Neural cell (in vitro differentiated cells): ENCODE data around the gene ZNF552. TPM values are rescaled to one million over a fixed set of nuclear protein-coding genes. Genes with fewer than 3 reads are reported as not detected.
"Not testable (repeated sequence)": the region's sequence is repeated elsewhere in the genome, so short reads cannot be mapped to it uniquely, and the experiment has no call there.

Experiments used
- H2AFZ ChIP-seq: fragments of 200-600, 300-800 bp; sonication (generic), shearing (Covaris generic); 2 replicates; pipeline ENCODE4 v1.6.0; 2014; ENCODE audit warnings: low read depth, mild to moderate bottlenecking, antibody characterized with exemption, low read length, moderate library complexity
- H3F3A ChIP-seq: fragments of 200-600 bp; shearing (Covaris generic); 2 replicates; pipeline ENCODE4 v1.6.1; 2016; ENCODE audit warnings: mild to moderate bottlenecking, moderate library complexity, mixed read lengths, antibody characterized with exemption, low read length; ENCODE audit not compliant: insufficient read depth, poor library complexity, severe bottlenecking
- H3K27ac ChIP-seq: fragments of 200-600, 300-800 bp; sonication (generic), shearing (Covaris generic); 2 replicates; pipeline ENCODE4 v1.5.1; 2014; ENCODE audit warnings: mild to moderate bottlenecking, low read length, moderate library complexity
- H3K27me3 ChIP-seq: fragments of 300-800, 200-600 bp; sonication (generic), shearing (Covaris generic); 2 replicates; pipeline ENCODE4 v1.6.0; 2014; ENCODE audit warnings: mild to moderate bottlenecking, low read depth, low read length, moderate library complexity; ENCODE audit not compliant: insufficient read depth
- H3K36me3 ChIP-seq: fragments of 300-800, 200-600 bp; sonication (generic), shearing (Covaris generic); 2 replicates; pipeline ENCODE4 v1.5.1; 2014; ENCODE audit warnings: mild to moderate bottlenecking, antibody characterized with exemption, low read length, moderate library complexity; ENCODE audit not compliant: insufficient read depth
- H3K4me2 ChIP-seq: fragments of 300-800, 200-600 bp; sonication (generic), shearing (Covaris generic); 2 replicates; pipeline ENCODE4 v1.6.0; 2014; ENCODE audit warnings: mild to moderate bottlenecking, low read length
- H3K4me3 ChIP-seq: fragments of 300-800, 200-600 bp; sonication (generic), shearing (Covaris generic); 2 replicates; pipeline ENCODE4 v1.5.1; 2014; ENCODE audit warnings: mild to moderate bottlenecking, low read length, moderate library complexity
- H3K79me2 ChIP-seq: fragments of 200-600 bp; shearing (Covaris generic); replicated peaks from 2 replicates; pipeline ENCODE4 v1.6.0; 2014; ENCODE audit warnings: mild to moderate bottlenecking, low read length, moderate library complexity; ENCODE audit not compliant: insufficient read depth
- H3K9ac ChIP-seq: fragments of 300-800, 200-600 bp; sonication (generic), shearing (Covaris generic); 2 replicates; pipeline ENCODE4 v1.6.1; 2016; ENCODE audit warnings: mild to moderate bottlenecking, low read length, mixed read lengths
- H3K9me2 ChIP-seq: fragments of 200-600 bp; shearing (Covaris generic); 2 replicates; pipeline ENCODE4 v1.6.1; 2016; ENCODE audit warnings: mild to moderate bottlenecking, low read length, mixed read lengths; ENCODE audit not compliant: insufficient read depth
- H3K9me3 ChIP-seq: fragments of 200-600, 300-800 bp; sonication (generic), shearing (Covaris generic); 2 replicates; pipeline ENCODE4 v1.6.1; 2016; ENCODE audit warnings: mild to moderate bottlenecking, mixed run types, low read length, moderate library complexity, mixed read lengths
- H4K20me1 ChIP-seq: fragments of 200-600 bp; shearing (Covaris generic); 2 replicates; pipeline ENCODE4 v1.6.1; 2016; ENCODE audit warnings: mild to moderate bottlenecking, mixed run types; ENCODE audit not compliant: insufficient read depth
- EP300 ChIP-seq: fragments of 450-650 bp; conservative IDR thresholded peaks from 2 replicates; pipeline ENCODE4 v1.6.1; 2014; ENCODE audit warnings: antibody characterized with exemption, mild to moderate bottlenecking, moderate library complexity; ENCODE audit not compliant: poor library complexity, severe bottlenecking
- EZH2 ChIP-seq: fragments of 200-600, 300-800 bp; shearing (Covaris generic), sonication (generic); IDR thresholded peaks from 2 replicates; pipeline ENCODE4 v1.6.1; 2014; ENCODE audit warnings: antibody characterized with exemption, low read length, borderline replicate concordance, mild to moderate bottlenecking; ENCODE audit not compliant: insufficient read depth, poor library complexity, severe bottlenecking
- MXI1 ChIP-seq: fragments of 450-650 bp; conservative IDR thresholded peaks from 2 replicates; pipeline ENCODE4 v1.6.1; 2014; ENCODE audit warnings: antibody characterized with exemption, mild to moderate bottlenecking; ENCODE audit not compliant: poor library complexity, severe bottlenecking
- POLR2AphosphoS5 ChIP-seq: IDR thresholded peaks from 2 replicates; pipeline ENCODE4 v1.6.1; 2012
- RAD21 ChIP-seq: fragments of 450-650 bp; conservative IDR thresholded peaks from 2 replicates; pipeline ENCODE4 v1.6.1; 2014; ENCODE audit warnings: antibody characterized with exemption, mild to moderate bottlenecking, moderate library complexity
- SMC3 ChIP-seq: fragments of 450-650 bp; conservative IDR thresholded peaks from 2 replicates; pipeline ENCODE4 v1.6.1; 2014; ENCODE audit warnings: antibody characterized with exemption, mild to moderate bottlenecking, moderate library complexity; ENCODE audit not compliant: poor library complexity
- TAF1 ChIP-seq: IDR thresholded peaks from 2 replicates; pipeline ENCODE4 v1.6.1; 2012; ENCODE audit warnings: low read depth
- polyA plus RNA-seq: library from polyadenylated mRNA; depleted of rRNA; stranded (reverse); fragments of >200 nt; gene quantifications from 2 replicates; pipeline ENCODE4 v1.2.3, GENCODE V29; 2014
- TF ChIP-seq, protein P1 (sequence below): fragments of 450-650 bp; IDR thresholded peaks from 2 replicates; pipeline ENCODE4 v1.5.1; 2014; ENCODE audit warnings: antibody characterized with exemption, mild to moderate bottlenecking, moderate library complexity; ENCODE audit not compliant: poor library complexity, severe bottlenecking
- TF ChIP-seq, protein P2 (sequence below): IDR thresholded peaks from 2 replicates; pipeline ENCODE4 v1.6.1; 2012; ENCODE audit warnings: borderline replicate concordance

The ZNF552 gene
- polyA plus RNA-seq, 1 donor from 2014 or later, result 8.8 TPM

DNA sequence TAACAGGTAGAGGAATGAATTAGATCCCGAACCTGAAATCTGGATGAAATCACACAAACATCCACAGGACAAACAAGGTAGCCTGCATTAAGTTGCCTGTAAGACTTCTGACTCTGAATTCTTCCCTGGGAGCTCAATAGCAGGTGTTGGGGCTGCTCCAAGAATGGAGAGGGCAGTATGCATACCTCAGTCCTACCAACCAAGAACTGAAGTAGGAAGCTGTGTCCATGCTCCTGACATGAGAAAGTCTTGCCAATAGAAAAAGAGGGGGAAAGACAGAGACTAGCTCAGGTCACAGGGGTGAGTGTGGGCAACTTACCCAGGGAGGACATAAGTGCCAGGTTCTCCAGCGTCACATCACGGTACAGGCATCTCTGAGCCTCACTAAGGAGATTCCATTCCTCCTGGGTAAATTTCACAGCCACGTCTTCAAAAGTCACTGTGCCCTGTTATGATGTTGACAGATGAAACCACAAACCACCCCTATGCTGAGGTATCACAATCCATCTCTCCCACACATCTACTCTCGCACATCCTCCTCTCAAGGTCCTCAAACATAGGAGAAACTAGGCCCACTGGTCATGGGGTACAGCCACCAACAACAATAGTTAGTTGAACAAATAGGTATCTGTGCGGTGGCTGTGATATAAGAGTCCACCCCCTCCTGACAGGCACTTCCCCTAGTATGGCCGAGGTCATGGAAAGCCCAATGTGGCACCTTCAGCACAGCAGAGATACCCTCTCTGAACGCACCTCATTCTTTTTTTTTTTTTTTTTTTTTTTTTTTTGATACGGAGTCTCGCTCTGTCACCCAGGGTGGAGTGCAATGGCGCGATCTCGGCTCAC, 1.5 kb downstream of the ZNF552 start:
- not testable (repeated sequence) for H4K20me1 ChIP-seq, H3K36me3 ChIP-seq, H3K9me3 ChIP-seq, H3K9ac ChIP-seq, H3K79me2 ChIP-seq, H3K27ac ChIP-seq, H3K27me3 ChIP-seq, H3F3A ChIP-seq, H2AFZ ChIP-seq, H3K4me2 ChIP-seq, H3K9me2 ChIP-seq
- peak overlapping the region; percentile 94 for H3K4me3 ChIP-seq

DNA sequence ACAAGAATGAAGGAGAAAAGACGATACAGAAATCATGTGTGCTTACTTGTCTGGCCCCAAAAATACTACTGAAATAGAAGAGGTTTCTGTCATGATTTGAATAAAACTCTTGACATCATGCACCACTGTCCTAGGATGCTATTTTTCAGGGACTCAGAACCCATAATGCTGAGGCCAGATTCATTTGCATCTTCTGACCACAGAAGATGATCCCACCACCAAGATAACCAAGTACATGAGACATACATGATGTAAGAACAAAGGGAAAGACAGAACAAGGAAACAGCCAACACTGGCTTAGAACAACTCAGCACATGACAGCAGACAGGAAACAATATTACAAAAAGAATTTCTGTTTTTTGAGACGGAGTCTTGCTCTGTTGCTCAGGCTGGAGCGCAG, 2.5 kb downstream of the ZNF552 start:
- H3K9me2 ChIP-seq, result no peaks in the 10 kb centered on the region
- H4K20me1 ChIP-seq, result no peaks in the 10 kb centered on the region
- peak overlapping the region; percentile 94 for H3K4me3 ChIP-seq
- peaks cover 9% of the 10 kb centered on the region for H3K79me2 ChIP-seq
- H3K36me3 ChIP-seq, result no peaks in the 10 kb centered on the region
- no peak overlapping the region for H3K27ac ChIP-seq
- H3K27me3 ChIP-seq, result no peaks in the 10 kb centered on the region
- H2AFZ ChIP-seq, result no peak overlapping the region
- no peak overlapping the region for H3K4me2 ChIP-seq
- no peaks in the 10 kb centered on the region for H3K9me3 ChIP-seq
- H3K9ac ChIP-seq, result no peak overlapping the region
- no peaks in the 10 kb centered on the region for H3F3A ChIP-seq
- TF ChIP-seq EP300 (no peak), MXI1 (no peak), TAF1 (no peak), RAD21 (no peak), POLR2AphosphoS5 (no peak), EZH2 (no peak), SMC3 (no peak)
- TF ChIP-seq, protein P1, sequence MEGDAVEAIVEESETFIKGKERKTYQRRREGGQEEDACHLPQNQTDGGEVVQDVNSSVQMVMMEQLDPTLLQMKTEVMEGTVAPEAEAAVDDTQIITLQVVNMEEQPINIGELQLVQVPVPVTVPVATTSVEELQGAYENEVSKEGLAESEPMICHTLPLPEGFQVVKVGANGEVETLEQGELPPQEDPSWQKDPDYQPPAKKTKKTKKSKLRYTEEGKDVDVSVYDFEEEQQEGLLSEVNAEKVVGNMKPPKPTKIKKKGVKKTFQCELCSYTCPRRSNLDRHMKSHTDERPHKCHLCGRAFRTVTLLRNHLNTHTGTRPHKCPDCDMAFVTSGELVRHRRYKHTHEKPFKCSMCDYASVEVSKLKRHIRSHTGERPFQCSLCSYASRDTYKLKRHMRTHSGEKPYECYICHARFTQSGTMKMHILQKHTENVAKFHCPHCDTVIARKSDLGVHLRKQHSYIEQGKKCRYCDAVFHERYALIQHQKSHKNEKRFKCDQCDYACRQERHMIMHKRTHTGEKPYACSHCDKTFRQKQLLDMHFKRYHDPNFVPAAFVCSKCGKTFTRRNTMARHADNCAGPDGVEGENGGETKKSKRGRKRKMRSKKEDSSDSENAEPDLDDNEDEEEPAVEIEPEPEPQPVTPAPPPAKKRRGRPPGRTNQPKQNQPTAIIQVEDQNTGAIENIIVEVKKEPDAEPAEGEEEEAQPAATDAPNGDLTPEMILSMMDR, result no peak
- TF ChIP-seq, protein P2, sequence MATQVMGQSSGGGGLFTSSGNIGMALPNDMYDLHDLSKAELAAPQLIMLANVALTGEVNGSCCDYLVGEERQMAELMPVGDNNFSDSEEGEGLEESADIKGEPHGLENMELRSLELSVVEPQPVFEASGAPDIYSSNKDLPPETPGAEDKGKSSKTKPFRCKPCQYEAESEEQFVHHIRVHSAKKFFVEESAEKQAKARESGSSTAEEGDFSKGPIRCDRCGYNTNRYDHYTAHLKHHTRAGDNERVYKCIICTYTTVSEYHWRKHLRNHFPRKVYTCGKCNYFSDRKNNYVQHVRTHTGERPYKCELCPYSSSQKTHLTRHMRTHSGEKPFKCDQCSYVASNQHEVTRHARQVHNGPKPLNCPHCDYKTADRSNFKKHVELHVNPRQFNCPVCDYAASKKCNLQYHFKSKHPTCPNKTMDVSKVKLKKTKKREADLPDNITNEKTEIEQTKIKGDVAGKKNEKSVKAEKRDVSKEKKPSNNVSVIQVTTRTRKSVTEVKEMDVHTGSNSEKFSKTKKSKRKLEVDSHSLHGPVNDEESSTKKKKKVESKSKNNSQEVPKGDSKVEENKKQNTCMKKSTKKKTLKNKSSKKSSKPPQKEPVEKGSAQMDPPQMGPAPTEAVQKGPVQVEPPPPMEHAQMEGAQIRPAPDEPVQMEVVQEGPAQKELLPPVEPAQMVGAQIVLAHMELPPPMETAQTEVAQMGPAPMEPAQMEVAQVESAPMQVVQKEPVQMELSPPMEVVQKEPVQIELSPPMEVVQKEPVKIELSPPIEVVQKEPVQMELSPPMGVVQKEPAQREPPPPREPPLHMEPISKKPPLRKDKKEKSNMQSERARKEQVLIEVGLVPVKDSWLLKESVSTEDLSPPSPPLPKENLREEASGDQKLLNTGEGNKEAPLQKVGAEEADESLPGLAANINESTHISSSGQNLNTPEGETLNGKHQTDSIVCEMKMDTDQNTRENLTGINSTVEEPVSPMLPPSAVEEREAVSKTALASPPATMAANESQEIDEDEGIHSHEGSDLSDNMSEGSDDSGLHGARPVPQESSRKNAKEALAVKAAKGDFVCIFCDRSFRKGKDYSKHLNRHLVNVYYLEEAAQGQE, result no peak

DNA sequence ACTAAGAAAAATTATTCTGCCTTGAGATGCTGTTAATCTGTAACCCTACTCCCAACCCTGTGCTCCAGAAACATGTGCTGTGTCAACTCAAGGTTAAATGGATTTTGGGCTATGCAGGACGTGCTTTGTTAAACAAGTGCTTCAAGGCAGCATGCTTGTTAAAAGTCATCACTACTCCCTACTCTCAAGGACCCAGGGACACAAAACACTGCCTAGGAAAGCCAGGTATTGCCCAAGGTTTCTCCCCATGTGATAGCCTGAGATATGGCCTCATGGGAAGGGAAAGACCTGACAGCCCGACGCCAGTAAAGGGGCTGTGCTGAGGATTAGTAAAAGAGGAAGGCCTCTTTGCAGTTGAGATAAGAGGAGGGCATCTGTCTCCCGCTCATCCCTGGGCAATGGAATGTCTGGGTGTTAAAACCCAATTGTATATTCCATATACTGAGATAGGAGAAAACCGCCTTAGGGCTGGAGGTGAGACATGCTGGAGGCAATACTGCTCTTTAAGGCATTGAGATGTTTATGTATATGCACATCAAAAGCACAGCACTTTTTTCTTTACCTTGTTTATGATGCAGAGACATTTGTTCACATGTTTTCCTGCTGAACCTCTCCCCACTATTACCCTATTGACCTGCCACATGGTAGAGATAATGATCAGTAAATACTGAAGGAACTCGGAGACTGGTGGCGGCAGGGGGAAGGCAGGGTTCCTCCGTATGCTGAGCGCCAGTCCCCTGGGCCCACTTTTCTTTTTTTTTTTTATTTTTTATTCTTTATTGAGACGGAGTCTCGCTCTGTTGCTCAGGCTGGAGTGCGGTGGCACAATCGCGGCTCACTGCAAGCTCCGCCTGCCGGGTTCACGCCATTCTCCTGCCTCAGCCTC, 4.1 kb downstream of the ZNF552 start:
- not testable (repeated sequence) for H3K36me3 ChIP-seq, H3K4me2 ChIP-seq, H3K27ac ChIP-seq, H3F3A ChIP-seq, H3K27me3 ChIP-seq, H3K4me3 ChIP-seq, H4K20me1 ChIP-seq, H3K9me2 ChIP-seq, H3K79me2 ChIP-seq, H2AFZ ChIP-seq, H3K9me3 ChIP-seq, H3K9ac ChIP-seq
